Stimulated activated CD8-positive, alpha-beta memory T cell treated with anti-CD3 and anti-CD28 coated beads, Interleukin-15, amount 100 ng/mL, for 1 hour (primary cell): ENCODE measurements around the gene EIF2D.
"Not testable (repeated sequence)": the region's sequence is repeated elsewhere in the genome, so short reads cannot be mapped to it uniquely, and the experiment has no call there.

Source experiments
- DNase-seq: peaks from one replicate; pipeline ENCODE4 v3.0.0-alpha.2; 2020; ENCODE audit warnings: low read depth

Gene EIF2D

GRCh38 chr1:206635080-206635977 is 23.1 kb upstream of the EIF2D start, which contains the start of gene DYRK3:
Gene DYRK3, plus strand, starts transcription at chr1:206635536. Its CDS starts 168 bp downstream, at chr1:206635704.
- peak; percentile 75 for DNase-seq

GRCh38 chr1:206634365-206635079 is 22.3 kb upstream of the EIF2D start:
- peak; percentile 61 for DNase-seq

GRCh38 chr1:206633708-206634121 is 21.4 kb upstream of the EIF2D start:
- no peak for DNase-seq

- DNase-seq: no peak
Observed at GRCh38 chr1:206631085-206631509, 18.8 kb upstream of the EIF2D start.

- DNase-seq: no peak
Observed at GRCh38 chr1:206628916-206629315, 16.7 kb upstream of the EIF2D start.

GRCh38 chr1:206626396-206626795 is 14.1 kb upstream of the EIF2D start:
- DNase-seq: not testable (repeated sequence)

GRCh38 chr1:206609229-206609991 is 2.9 kb downstream of the EIF2D start:
- DNase-seq: no peak

GRCh38 chr1:206608108-206608698 is 4.1 kb downstream of the EIF2D start:
- DNase-seq: peak; percentile 22

GRCh38 chr1:206606867-206607266 is 5.4 kb downstream of the EIF2D start:
- no peak for DNase-seq

GRCh38 chr1:206604861-206605260 is 7.4 kb downstream of the EIF2D start:
- no peak for DNase-seq

- DNase-seq: no peak
Observed at GRCh38 chr1:206600527-206600926, 11.7 kb downstream of the EIF2D start.

GRCh38 chr1:206596319-206596666 is 16.0 kb downstream of the EIF2D start:
- DNase-seq: no peak

GRCh38 chr1:206595581-206596318 is 16.5 kb downstream of the EIF2D start:
- no peak for DNase-seq

GRCh38 chr1:206593351-206593925 is 18.8 kb downstream of the EIF2D start:
- no peak for DNase-seq

GRCh38 chr1:206591696-206592095 is 20.6 kb downstream of the EIF2D start:
- DNase-seq: no peak

GRCh38 chr1:206591226-206591625 is 21.0 kb downstream of the EIF2D start:
- DNase-seq: no peak

GRCh38 chr1:206590025-206590758 is 22.1 kb downstream of the EIF2D start:
- no peak for DNase-seq

- no peak for DNase-seq
Observed at GRCh38 chr1:206589206-206589605, 23.1 kb downstream of the EIF2D start.

- DNase-seq: no peak
Observed at GRCh38 chr1:206588492-206588891, 23.8 kb downstream of the EIF2D start.

GRCh38 chr1:206587904-206588303 is 24.4 kb downstream of the EIF2D start:
- DNase-seq: no peak
